Activated CD4-positive, alpha-beta T cell treated with anti-CD3 and anti-CD28 coated beads, Interleukin-2, amount 10 ng/mL, durations not matched to agents 7 days and 5 days (primary cell): ENCODE results near the gene WDR91. TPM values are rescaled to one million over a fixed set of nuclear protein-coding genes. Genes with fewer than 3 reads are reported as not detected.
"Not testable (repeated sequence)": the region's sequence is repeated elsewhere in the genome, so short reads cannot be mapped to it uniquely, and the experiment has no call there.

ENCODE experiments used
- CTCF ChIA-PET: fragments of 350-600 bp; sonication (Branson Sonifier 250); formaldehyde crosslinking; loops from one replicate; lab custom pipeline; 2021; ENCODE audit warnings: antibody characterized with exemption; lab: Charles Lee
- POLR2A ChIA-PET: fragments of 350-600 bp; sonication (Branson Sonifier 250); formaldehyde crosslinking; loops from one replicate; lab custom pipeline; 2021; ENCODE audit warnings: antibody characterized with exemption; lab: Charles Lee
- DNase-seq: peaks from one replicate; pipeline ENCODE4 v3.0.0-alpha.2; 2020
- H3K27ac Mint-ChIP-seq: one replicate; pipeline ENCODE4 v1.8.0; 2021; ENCODE audit warnings: mild to moderate bottlenecking, moderate library complexity, mixed read lengths
- H3K27me3 Mint-ChIP-seq: one replicate; pipeline ENCODE4 v1.8.0; 2021; ENCODE audit warnings: mixed read lengths
- H3K36me3 Mint-ChIP-seq: one replicate; pipeline ENCODE4 v1.8.0; 2021; ENCODE audit warnings: low read depth, mixed read lengths
- H3K4me1 Mint-ChIP-seq: one replicate; pipeline ENCODE4 v1.8.0; 2021; ENCODE audit warnings: mixed read lengths
- H3K4me3 Mint-ChIP-seq: one replicate; pipeline ENCODE4 v1.8.0; 2021; ENCODE audit warnings: mild to moderate bottlenecking, moderate library complexity, mixed read lengths
- H3K9me3 Mint-ChIP-seq: one replicate; pipeline ENCODE4 v1.8.0; 2021; ENCODE audit warnings: mixed read lengths
- total RNA-seq, 2 experiments: library from RNA; stranded (reverse); gene quantifications; one replicate each; pipeline ENCODE4 v1.2.3, GENCODE V29; 2021

WDR91 gene
- total RNA-seq, 2 experiments from 2014 or later = 15.5 to 17.3 TPM

- ChIA-PET POLR2A (no interaction called here), CTCF (no interaction called here)
These were observed 34.2 kb upstream of the WDR91 start for GRCh38 chr7:135245226-135246190.

GRCh38 chr7:135242096-135242684, 30.9 kb upstream of the WDR91 start:
- no peaks in the 10 kb centered on the region for H3K36me3 Mint-ChIP-seq
- H3K27me3 Mint-ChIP-seq = peaks cover 10% of the 10 kb centered on the region
- CTCF ChIA-PET = no interaction called here
- no peak overlapping the region for H3K4me3 Mint-ChIP-seq
- no peak overlapping the region for H3K27ac Mint-ChIP-seq
- POLR2A ChIA-PET = no interaction called here
- no peaks in the 10 kb centered on the region for H3K4me1 Mint-ChIP-seq
- no peak for DNase-seq
- no peaks in the 10 kb centered on the region for H3K9me3 Mint-ChIP-seq

More at GRCh38 chr7:135245226-135246190, 34.2 kb upstream of the WDR91 start:
- Mint-ChIP-seq H3K9me3 (no peaks in the 10 kb centered on the region), H3K27ac (no peak overlapping the region), H3K4me3 (no peak overlapping the region), H3K36me3 (no peaks in the 10 kb centered on the region), H3K4me1 (no peaks in the 10 kb centered on the region), H3K27me3 (peaks cover 10% of the 10 kb centered on the region)
- no peak for DNase-seq

- Mint-ChIP-seq H3K4me1 (peaks cover 9% of the 10 kb centered on the region), H3K4me3 (no peak overlapping the region), H3K36me3 (no peaks in the 10 kb centered on the region), H3K9me3 (peaks cover 3% of the 10 kb centered on the region), H3K27ac (peak overlapping the region; percentile 42), H3K27me3 (peaks cover 10% of the 10 kb centered on the region)
- ChIA-PET CTCF (no interaction called here), POLR2A (no interaction called here)
- no peak for DNase-seq
These were observed 29.1 kb upstream of the WDR91 start for GRCh38 chr7:135240441-135240840.

GRCh38 chr7:135239263-135239662, 27.9 kb upstream of the WDR91 start:
- DNase-seq = no peak
- CTCF ChIA-PET = interaction anchor here (0.9 to 1.1 kb wide), 3 partner anchors 21 to 96 kb away, joined by 3 to 4 read pairs (median 4); no protein-coding TSS in a partner anchor
- peaks cover 3% of the 10 kb centered on the region for H3K9me3 Mint-ChIP-seq

GRCh38 chr7:135238112-135238744, 26.9 kb upstream of the WDR91 start:
- H3K9me3 Mint-ChIP-seq = peaks cover 3% of the 10 kb centered on the region
- H3K27me3 Mint-ChIP-seq = no peaks in the 10 kb centered on the region
- ChIA-PET POLR2A (no interaction called here), CTCF (interaction anchor here (1.1 kb wide), 1 partner anchor 36 kb away, joined by 4 read pairs; no protein-coding TSS in a partner anchor)
- H3K4me1 Mint-ChIP-seq = peaks cover 9% of the 10 kb centered on the region
- no peak overlapping the region for H3K4me3 Mint-ChIP-seq
- no peaks in the 10 kb centered on the region for H3K36me3 Mint-ChIP-seq
- no peak overlapping the region for H3K27ac Mint-ChIP-seq
- DNase-seq = no peak

More at GRCh38 chr7:135239263-135239662, 27.9 kb upstream of the WDR91 start:
- no peaks in the 10 kb centered on the region for H3K36me3 Mint-ChIP-seq
- POLR2A ChIA-PET = no interaction called here
- peaks cover 9% of the 10 kb centered on the region for H3K4me1 Mint-ChIP-seq
- no peak overlapping the region for H3K27ac Mint-ChIP-seq
- H3K27me3 Mint-ChIP-seq = peaks cover 4% of the 10 kb centered on the region
- H3K4me3 Mint-ChIP-seq = no peak overlapping the region

- ChIA-PET POLR2A (no interaction called here), CTCF (no interaction called here)
- no peak for DNase-seq
- Mint-ChIP-seq H3K27me3 (no peaks in the 10 kb centered on the region), H3K4me1 (peaks cover 9% of the 10 kb centered on the region), H3K27ac (no peak overlapping the region), H3K4me3 (no peak overlapping the region), H3K36me3 (no peaks in the 10 kb centered on the region), H3K9me3 (peaks cover 3% of the 10 kb centered on the region)
These were observed 25.4 kb upstream of the WDR91 start for GRCh38 chr7:135236727-135237126.

GRCh38 chr7:135235841-135236240, 24.5 kb upstream of the WDR91 start:
- POLR2A ChIA-PET = no interaction called here
- Mint-ChIP-seq H3K9me3 (peaks cover 3% of the 10 kb centered on the region), H3K4me3 (no peak overlapping the region), H3K4me1 (peaks cover 9% of the 10 kb centered on the region), H3K27ac (no peak overlapping the region), H3K27me3 (no peaks in the 10 kb centered on the region), H3K36me3 (no peaks in the 10 kb centered on the region)
- DNase-seq = no peak
- CTCF ChIA-PET = interaction anchor here (1.3 kb wide), 1 partner anchor 22 kb away, joined by 3 read pairs; no protein-coding TSS in a partner anchor

- no peak for DNase-seq
- no peak overlapping the region for H3K4me3 Mint-ChIP-seq
- CTCF ChIA-PET = interaction anchor here (0.6 kb wide), 1 partner anchor 345 kb away, joined by 3 read pairs; no protein-coding TSS in a partner anchor
- no peaks in the 10 kb centered on the region for H3K27me3 Mint-ChIP-seq
- POLR2A ChIA-PET = no interaction called here
- H3K27ac Mint-ChIP-seq = no peak overlapping the region
- peaks cover 3% of the 10 kb centered on the region for H3K9me3 Mint-ChIP-seq
- H3K4me1 Mint-ChIP-seq = peaks cover 9% of the 10 kb centered on the region
- no peaks in the 10 kb centered on the region for H3K36me3 Mint-ChIP-seq
These were observed 23.4 kb upstream of the WDR91 start for GRCh38 chr7:135234727-135235126.

- H3K4me3 Mint-ChIP-seq, CTCF ChIA-PET, H3K27ac Mint-ChIP-seq, DNase-seq, H3K36me3 Mint-ChIP-seq, H3K4me1 Mint-ChIP-seq, H3K27me3 Mint-ChIP-seq, H3K9me3 Mint-ChIP-seq, POLR2A ChIA-PET: not testable (repeated sequence)
These were observed 22.8 kb upstream of the WDR91 start for GRCh38 chr7:135234095-135234494.

- Mint-ChIP-seq H3K9me3 (peaks cover 4% of the 10 kb centered on the region), H3K4me1 (peaks cover 9% of the 10 kb centered on the region), H3K27ac (no peak within 1 kb of the TSS), H3K4me3 (no peak within 1 kb of the TSS), H3K27me3 (no peaks in the 10 kb centered on the region), H3K36me3 (no peaks in the 10 kb centered on the region)
- CTCF ChIA-PET = no interaction called here
- POLR2A ChIA-PET = no interaction called here
- no peak for DNase-seq
These were observed 22.2 kb upstream of the WDR91 start, which contains the start of gene STRA8 for GRCh38 chr7:135233570-135233969. Gene STRA8, plus strand, starts transcription at chr7:135233838. Its CDS starts 6,687 bp downstream, at chr7:135240525.

- DNase-seq = no peak
- no peaks in the 10 kb centered on the region for H3K27me3 Mint-ChIP-seq
- H3K4me1 Mint-ChIP-seq = peaks cover 9% of the 10 kb centered on the region
- H3K36me3 Mint-ChIP-seq = no peaks in the 10 kb centered on the region
- POLR2A ChIA-PET = no interaction called here
- no peak overlapping the region for H3K27ac Mint-ChIP-seq
- CTCF ChIA-PET = interaction anchor here (0.6 kb wide), 1 partner anchor 164 kb away, joined by 3 read pairs; no protein-coding TSS in a partner anchor
- peaks cover 4% of the 10 kb centered on the region for H3K9me3 Mint-ChIP-seq
- no peak overlapping the region for H3K4me3 Mint-ChIP-seq
These were observed 21.4 kb upstream of the WDR91 start for GRCh38 chr7:135232720-135233119.

GRCh38 chr7:135232087-135232486, 20.8 kb upstream of the WDR91 start:
- ChIA-PET CTCF (interaction anchor here (0.6 kb wide), 1 partner anchor 164 kb away, joined by 3 read pairs; no protein-coding TSS in a partner anchor), POLR2A (no interaction called here)
- H3K27me3 Mint-ChIP-seq = no peaks in the 10 kb centered on the region
- peaks cover 9% of the 10 kb centered on the region for H3K4me1 Mint-ChIP-seq
- no peak overlapping the region for H3K27ac Mint-ChIP-seq
- H3K36me3 Mint-ChIP-seq = no peaks in the 10 kb centered on the region
- H3K4me3 Mint-ChIP-seq = no peak overlapping the region
- no peak for DNase-seq
- H3K9me3 Mint-ChIP-seq = peaks cover 4% of the 10 kb centered on the region
